ENCODE measurements around the gene WNT7B. TPM values are rescaled to one million over a fixed set of nuclear protein-coding genes. Genes with fewer than 3 reads are reported as not detected.

WNT7B gene
- total RNA-seq, 4 donors from 2014 or later, result 0.28 to 0.48 TPM; not detected in 2

- ATAC-seq (ENCODE audit: low FRiP score) (no peak), DNase-seq (ENCODE audit: low spot score) (no peak)
- TF ChIP-seq, protein P1, sequence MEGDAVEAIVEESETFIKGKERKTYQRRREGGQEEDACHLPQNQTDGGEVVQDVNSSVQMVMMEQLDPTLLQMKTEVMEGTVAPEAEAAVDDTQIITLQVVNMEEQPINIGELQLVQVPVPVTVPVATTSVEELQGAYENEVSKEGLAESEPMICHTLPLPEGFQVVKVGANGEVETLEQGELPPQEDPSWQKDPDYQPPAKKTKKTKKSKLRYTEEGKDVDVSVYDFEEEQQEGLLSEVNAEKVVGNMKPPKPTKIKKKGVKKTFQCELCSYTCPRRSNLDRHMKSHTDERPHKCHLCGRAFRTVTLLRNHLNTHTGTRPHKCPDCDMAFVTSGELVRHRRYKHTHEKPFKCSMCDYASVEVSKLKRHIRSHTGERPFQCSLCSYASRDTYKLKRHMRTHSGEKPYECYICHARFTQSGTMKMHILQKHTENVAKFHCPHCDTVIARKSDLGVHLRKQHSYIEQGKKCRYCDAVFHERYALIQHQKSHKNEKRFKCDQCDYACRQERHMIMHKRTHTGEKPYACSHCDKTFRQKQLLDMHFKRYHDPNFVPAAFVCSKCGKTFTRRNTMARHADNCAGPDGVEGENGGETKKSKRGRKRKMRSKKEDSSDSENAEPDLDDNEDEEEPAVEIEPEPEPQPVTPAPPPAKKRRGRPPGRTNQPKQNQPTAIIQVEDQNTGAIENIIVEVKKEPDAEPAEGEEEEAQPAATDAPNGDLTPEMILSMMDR (IDR thresholded peaks at IDR 0.05), result no peak
These were observed 48.1 kb downstream of the WNT7B start for GRCh38 chr22:45928726-45929368.

GRCh38 chr22:45927059-45927458 lies 49.9 kb downstream of the WNT7B start:
- TF ChIP-seq, protein P1 (IDR thresholded peaks at IDR 0.05), result no peak
- no peak for DNase-seq (ENCODE audit: low spot score)
- ATAC-seq (ENCODE audit: low FRiP score), result no peak

DNA sequence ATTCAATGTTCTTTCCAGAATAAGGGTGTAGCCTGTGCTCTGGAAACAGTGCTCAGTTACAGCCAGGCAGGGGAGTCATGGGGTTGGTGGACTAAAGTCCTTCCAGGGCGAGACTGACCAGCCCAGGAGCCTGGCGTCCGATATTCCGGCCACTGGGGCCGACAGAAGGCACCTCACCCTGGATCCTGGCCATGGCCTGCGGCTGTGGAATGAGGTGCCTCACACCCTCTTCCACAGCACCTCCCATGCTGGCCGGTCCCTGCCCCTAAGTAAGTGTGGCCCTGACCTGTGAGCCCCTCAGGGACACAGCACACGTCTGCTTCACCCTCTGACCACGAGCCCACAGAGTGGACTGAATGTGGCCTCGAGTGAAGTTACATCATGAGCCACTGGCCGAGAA lies 50.5 kb downstream of the WNT7B start:
- DNase-seq (ENCODE audit: low spot score) (no peak), ATAC-seq (ENCODE audit: low FRiP score) (no peak)
- TF ChIP-seq, protein P1 (IDR thresholded peaks at IDR 0.05), result no peak

GRCh38 chr22:45925811-45926351 lies 51.1 kb downstream of the WNT7B start:
- TF ChIP-seq, protein P1 (IDR thresholded peaks at IDR 0.05), result no peak
- no peak for DNase-seq (ENCODE audit: low spot score)
- no peak for ATAC-seq (ENCODE audit: low FRiP score)

DNA sequence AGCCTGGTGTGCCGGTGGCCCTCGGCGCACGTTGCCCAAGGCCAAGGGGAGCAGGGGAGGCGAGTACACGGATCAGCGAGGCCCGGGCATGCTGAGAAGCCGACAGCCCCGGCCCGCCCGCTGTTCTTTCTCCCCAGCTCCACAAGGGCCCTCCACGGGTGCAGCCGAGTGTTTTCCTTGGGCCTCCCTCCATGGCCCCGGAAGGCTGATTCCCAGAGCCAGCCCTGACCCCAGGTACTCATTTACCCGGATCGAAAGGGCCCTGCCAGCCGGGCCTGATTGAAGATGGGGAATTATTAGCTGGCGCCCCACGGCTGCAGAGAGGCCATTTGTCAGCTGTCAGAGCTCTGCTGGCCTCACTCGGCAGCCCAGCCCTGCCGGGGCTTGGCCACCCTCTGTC lies 53.1 kb downstream of the WNT7B start:
- DNase-seq (ENCODE audit: low spot score) (no peak), ATAC-seq (ENCODE audit: low FRiP score) (no peak)
- TF ChIP-seq, protein P1 (IDR thresholded peaks at IDR 0.05), result no peak

DNA sequence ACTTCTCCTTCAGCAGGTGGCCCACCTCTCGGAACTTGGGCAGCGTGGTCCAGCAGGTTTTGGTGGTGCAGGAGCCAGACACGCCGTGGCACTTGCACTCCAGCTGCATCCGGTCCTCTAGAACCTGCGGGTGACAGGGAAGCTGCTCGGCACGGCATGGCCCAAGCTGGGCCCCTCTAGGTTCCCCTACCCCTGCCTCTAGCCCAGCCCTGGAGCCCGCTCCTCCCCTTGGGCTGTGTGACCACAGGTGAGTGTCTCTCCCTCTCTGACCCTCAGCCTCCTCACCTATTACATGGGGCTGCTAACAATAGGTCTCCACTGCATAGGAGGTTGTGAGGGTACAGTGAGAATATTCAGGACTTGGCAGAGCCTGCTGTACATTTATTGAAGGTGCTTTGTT lies 53.8 kb downstream of the WNT7B start:
- ATAC-seq (ENCODE audit: low FRiP score) (no peak), DNase-seq (ENCODE audit: low spot score) (no peak)
- TF ChIP-seq, protein P1 (IDR thresholded peaks at IDR 0.05), result no peak

DNA sequence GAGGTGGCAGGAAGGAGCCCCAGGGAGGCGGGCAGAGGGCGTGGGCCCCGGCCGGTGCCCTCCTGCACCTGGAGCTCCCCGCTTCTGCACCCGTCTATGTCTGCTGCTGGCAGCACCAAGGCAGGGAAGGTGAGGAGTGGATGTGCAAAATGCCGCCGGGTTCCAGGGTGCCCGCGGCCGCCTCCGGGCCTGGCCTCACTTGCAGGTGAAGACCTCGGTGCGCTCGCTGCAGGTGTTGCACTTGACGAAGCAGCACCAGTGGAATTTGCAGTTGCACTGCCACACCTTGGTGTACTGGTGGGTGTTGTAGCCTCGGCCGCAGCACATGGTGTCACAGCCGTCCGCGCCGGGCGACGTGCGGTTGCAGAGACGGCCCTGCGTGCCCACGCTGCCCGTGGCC lies 54.3 kb downstream of the WNT7B start:
- TF ChIP-seq, protein P1 (IDR thresholded peaks at IDR 0.05), result no peak

More for the DNA sequence above, 54.3 kb downstream of the WNT7B start:
- DNase-seq (ENCODE audit: low spot score), result no peak
- no peak for ATAC-seq (ENCODE audit: low FRiP score)

Data from omental fat pad (tissue), 4 donors.